Measurements from ENCODE around the gene MARCKS.

MARCKS gene

DNA sequence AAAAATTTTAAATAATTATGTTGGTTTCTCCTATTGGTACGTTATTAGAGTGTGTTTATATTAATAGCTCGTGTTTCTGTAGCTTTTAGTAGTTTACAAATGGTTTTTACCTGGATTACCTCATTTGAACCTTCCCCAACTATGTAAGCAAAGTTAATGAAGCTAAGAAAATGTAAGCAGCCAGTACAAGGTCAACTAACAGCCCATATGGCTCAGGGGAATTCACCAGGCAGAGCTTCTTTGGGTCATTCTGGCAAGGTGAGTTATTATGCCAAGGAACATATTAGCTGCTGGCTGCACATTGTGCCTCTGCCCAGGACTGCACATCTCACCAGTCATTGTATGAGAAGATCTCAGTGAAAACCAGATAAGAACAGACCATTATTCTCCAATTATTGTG, 27.0 kb upstream of the MARCKS start:
- H3K4me3 ChIP-seq (ENCODE audit: low read length), result no peak overlapping the region
- H2AFZ ChIP-seq (ENCODE audit: low read depth, low read length), result no peak overlapping the region
- no peaks in the 10 kb centered on the region for H3K9me3 ChIP-seq (ENCODE audit: low read length)
- no peaks in the 10 kb centered on the region for H3K27me3 ChIP-seq (ENCODE audit: insufficient read depth, low read length)
- H3K4me1 ChIP-seq (ENCODE audit: insufficient read depth, low read length), result peaks cover 18% of the 10 kb centered on the region
- H3K36me3 ChIP-seq (ENCODE audit: insufficient read depth, low read length), result no peaks in the 10 kb centered on the region

DNA sequence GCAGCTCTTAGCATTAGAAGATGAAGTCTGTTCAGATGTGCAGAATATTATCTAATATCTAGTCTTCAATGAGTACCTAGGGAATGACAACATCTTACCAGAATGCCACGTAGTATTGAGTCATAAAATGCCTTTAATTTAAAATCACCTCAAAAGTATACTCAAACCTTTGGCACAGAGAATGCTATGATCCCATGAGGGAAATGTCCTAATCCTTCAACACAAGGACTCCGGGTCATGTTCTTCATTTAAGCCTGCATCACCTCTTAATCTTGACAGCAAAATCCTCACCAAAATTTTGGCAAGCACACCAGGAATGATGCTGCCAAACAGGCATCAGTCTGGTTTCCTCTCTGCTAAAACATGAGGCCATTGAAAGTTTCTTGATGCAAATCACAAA, 23.6 kb upstream of the MARCKS start:
- Histone ChIP-seq H3K4me1 (ENCODE audit: insufficient read depth, low read length) (peaks cover 18% of the 10 kb centered on the region), H3K36me3 (ENCODE audit: insufficient read depth, low read length) (no peaks in the 10 kb centered on the region), H3K9me3 (ENCODE audit: low read length) (no peaks in the 10 kb centered on the region), H3K4me3 (ENCODE audit: low read length) (no peak overlapping the region), H3K27me3 (ENCODE audit: insufficient read depth, low read length) (no peaks in the 10 kb centered on the region), H2AFZ (ENCODE audit: low read depth, low read length) (no peak overlapping the region)

DNA sequence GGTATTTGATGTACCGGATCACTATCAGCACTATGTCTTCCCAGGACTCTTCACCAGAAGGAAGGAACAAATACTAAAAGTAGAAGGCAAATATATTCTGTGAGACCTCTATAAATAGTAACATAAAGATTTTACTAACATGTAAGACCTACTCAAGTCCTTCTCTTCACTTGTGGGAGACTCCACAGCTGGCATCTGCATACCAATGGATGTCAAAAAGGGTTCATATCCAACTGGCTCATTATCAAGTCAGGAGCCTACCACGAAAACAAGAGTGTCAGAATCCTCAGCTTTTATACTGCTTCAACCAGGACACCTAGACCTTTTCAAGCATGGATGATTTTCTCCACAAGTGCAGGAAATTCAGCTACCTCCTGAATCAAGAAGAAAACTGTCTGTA, 20.0 kb upstream of the MARCKS start:
- Histone ChIP-seq H2AFZ (ENCODE audit: low read depth, low read length) (no peak overlapping the region), H3K4me3 (ENCODE audit: low read length) (no peak overlapping the region), H3K4me1 (ENCODE audit: insufficient read depth, low read length) (no peaks in the 10 kb centered on the region), H3K36me3 (ENCODE audit: insufficient read depth, low read length) (no peaks in the 10 kb centered on the region), H3K9me3 (ENCODE audit: low read length) (no peaks in the 10 kb centered on the region), H3K27me3 (ENCODE audit: insufficient read depth, low read length) (no peaks in the 10 kb centered on the region)

DNA sequence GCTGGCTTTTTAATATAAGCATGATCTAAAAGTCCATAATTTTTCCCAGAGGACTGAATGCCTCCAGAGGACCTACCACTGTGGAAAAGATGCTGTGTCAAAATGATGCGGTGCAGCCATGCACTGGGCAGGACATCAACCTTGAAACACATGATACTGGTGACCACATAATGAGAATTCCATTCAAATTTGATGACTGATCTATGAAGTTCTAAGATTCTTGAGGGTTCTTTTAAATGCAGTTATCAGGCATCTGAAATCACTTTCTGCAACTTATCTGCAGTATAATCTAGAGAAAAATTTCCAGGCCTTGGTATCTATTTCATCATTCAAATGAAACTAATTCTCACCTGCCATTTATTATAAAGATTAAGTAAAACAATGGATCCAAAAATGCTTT, 15.0 kb upstream of the MARCKS start:
- no peaks in the 10 kb centered on the region for H3K27me3 ChIP-seq (ENCODE audit: insufficient read depth, low read length)
- no peaks in the 10 kb centered on the region for H3K9me3 ChIP-seq (ENCODE audit: low read length)
- no peak overlapping the region for H2AFZ ChIP-seq (ENCODE audit: low read depth, low read length)
- H3K4me1 ChIP-seq (ENCODE audit: insufficient read depth, low read length), result no peaks in the 10 kb centered on the region
- H3K4me3 ChIP-seq (ENCODE audit: low read length), result no peak overlapping the region
- H3K36me3 ChIP-seq (ENCODE audit: insufficient read depth, low read length), result no peaks in the 10 kb centered on the region

DNA sequence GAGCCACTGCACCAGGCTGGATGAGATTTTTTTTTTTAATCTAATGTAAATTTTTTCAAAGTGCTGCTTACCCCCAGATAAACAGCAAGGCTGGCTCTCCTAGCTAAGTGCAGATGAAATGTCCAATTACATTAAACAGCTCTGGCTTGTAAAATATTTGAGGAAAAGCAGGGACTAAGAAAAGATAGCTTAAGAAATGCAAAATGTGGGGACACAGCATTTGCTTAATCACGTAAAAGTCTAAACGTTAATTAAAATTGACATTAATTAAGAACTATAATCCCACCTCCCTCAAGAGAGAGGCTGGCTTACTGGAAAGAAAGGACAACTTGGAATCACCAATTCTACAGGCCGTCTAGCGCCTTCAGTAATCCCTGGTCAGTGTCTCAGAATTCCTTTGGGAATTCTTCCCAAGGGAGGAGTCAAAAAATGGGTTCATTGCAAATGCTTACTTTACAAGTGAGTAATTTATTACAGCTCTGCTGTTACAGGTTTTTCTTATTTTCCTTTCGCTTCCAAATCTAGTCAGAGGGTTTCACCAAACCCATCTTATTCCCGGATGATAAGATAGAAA, 13.6 kb upstream of the MARCKS start:
- Histone ChIP-seq H3K27me3 (ENCODE audit: insufficient read depth, low read length) (no peaks in the 10 kb centered on the region), H2AFZ (ENCODE audit: low read depth, low read length) (no peak overlapping the region), H3K9me3 (ENCODE audit: low read length) (no peaks in the 10 kb centered on the region), H3K4me1 (ENCODE audit: insufficient read depth, low read length) (no peaks in the 10 kb centered on the region), H3K36me3 (ENCODE audit: insufficient read depth, low read length) (no peaks in the 10 kb centered on the region), H3K4me3 (ENCODE audit: low read length) (no peak overlapping the region)

DNA sequence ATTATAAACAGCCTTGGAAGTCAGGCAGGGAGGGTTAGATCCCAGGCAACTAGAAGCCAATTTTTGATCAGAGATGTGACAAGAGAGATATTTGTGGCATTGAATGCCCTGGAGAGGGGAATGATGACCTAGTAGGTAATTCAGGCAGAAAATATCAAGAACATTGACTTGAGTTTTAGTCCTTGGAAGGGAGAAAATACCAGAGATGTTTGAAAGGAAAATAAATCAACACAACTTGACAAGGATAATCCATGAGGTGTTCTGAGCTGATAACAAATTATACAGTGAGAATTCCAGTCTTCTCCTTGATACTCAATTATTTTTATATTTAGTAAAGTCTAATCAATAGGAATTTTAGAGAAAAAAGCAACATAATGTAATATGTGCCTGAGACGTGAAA, 10.6 kb upstream of the MARCKS start:
- H3K27me3 ChIP-seq (ENCODE audit: insufficient read depth, low read length), result no peaks in the 10 kb centered on the region
- no peak overlapping the region for H3K4me3 ChIP-seq (ENCODE audit: low read length)
- H3K36me3 ChIP-seq (ENCODE audit: insufficient read depth, low read length), result no peaks in the 10 kb centered on the region
- no peaks in the 10 kb centered on the region for H3K9me3 ChIP-seq (ENCODE audit: low read length)
- no peaks in the 10 kb centered on the region for H3K4me1 ChIP-seq (ENCODE audit: insufficient read depth, low read length)
- H2AFZ ChIP-seq (ENCODE audit: low read depth, low read length), result no peak overlapping the region

DNA sequence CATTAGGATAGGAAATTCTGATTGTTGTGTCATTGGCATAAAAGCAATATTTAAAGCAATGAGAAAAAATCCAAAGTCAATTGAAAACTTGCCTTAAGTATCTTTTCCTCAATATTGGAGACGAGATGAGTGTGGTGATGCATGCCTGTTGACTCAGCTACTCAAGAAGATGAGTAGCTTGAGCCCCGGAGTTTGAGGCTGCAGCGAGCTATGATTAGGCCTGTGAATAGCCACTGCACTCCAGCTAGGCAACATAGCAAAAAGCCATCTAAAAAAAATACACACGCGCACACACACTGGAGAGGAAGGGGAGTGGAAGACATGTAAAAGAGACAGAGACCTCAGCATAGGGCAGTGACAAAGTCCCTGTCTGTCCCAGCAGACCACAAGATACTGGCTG, 9.7 kb upstream of the MARCKS start:
- Histone ChIP-seq H3K4me1 (ENCODE audit: insufficient read depth, low read length) (no peaks in the 10 kb centered on the region), H3K36me3 (ENCODE audit: insufficient read depth, low read length) (no peaks in the 10 kb centered on the region), H3K9me3 (ENCODE audit: low read length) (no peaks in the 10 kb centered on the region), H2AFZ (ENCODE audit: low read depth, low read length) (no peak overlapping the region), H3K27me3 (ENCODE audit: insufficient read depth, low read length) (no peaks in the 10 kb centered on the region), H3K4me3 (ENCODE audit: low read length) (no peak overlapping the region)

DNA sequence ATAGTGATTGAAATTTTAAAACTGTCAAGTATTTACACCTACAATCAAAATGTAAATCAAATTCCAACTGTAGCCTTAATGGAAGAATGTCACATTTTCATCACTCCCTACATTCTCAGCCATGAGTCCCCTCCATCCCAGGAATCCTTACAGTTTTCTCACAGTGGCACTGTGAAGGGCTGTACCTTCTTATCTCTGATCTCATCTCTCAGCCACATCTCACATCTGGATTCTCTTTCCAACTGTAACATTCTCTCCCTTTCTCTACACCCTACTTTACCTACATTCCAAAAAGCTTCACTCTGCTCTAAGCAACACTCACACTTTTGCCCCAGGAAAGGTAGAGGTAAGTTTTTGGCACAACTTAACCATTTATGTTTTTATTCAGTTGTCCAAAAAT, 8.9 kb upstream of the MARCKS start:
- Histone ChIP-seq H3K9me3 (ENCODE audit: low read length) (no peaks in the 10 kb centered on the region), H3K27me3 (ENCODE audit: insufficient read depth, low read length) (no peaks in the 10 kb centered on the region), H3K36me3 (ENCODE audit: insufficient read depth, low read length) (no peaks in the 10 kb centered on the region), H3K4me1 (ENCODE audit: insufficient read depth, low read length) (no peaks in the 10 kb centered on the region), H2AFZ (ENCODE audit: low read depth, low read length) (no peak overlapping the region), H3K4me3 (ENCODE audit: low read length) (no peak overlapping the region)

DNA sequence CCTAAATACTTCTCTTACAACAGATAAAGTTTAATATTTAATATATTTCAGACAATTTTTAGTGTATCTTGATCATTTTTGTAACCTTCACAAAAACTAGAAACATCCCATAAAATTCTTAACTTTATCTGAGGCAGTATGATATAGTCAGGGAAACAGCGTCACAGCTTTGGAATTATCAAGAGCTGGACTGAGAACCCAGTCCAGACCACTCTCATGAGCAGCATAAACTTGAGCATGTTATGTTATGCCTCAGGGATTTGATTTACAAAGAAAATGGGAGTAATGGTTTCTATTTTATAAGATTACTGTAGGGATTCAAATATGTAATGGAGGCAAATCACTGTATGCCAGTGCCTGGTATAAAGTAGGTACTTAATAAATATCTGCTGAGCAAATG, 8.3 kb upstream of the MARCKS start:
- Histone ChIP-seq H3K27me3 (ENCODE audit: insufficient read depth, low read length) (no peaks in the 10 kb centered on the region), H3K9me3 (ENCODE audit: low read length) (no peaks in the 10 kb centered on the region), H3K36me3 (ENCODE audit: insufficient read depth, low read length) (no peaks in the 10 kb centered on the region), H3K4me3 (ENCODE audit: low read length) (no peak overlapping the region), H3K4me1 (ENCODE audit: insufficient read depth, low read length) (peaks cover under 1% of the 10 kb centered on the region), H2AFZ (ENCODE audit: low read depth, low read length) (no peak overlapping the region)

DNA sequence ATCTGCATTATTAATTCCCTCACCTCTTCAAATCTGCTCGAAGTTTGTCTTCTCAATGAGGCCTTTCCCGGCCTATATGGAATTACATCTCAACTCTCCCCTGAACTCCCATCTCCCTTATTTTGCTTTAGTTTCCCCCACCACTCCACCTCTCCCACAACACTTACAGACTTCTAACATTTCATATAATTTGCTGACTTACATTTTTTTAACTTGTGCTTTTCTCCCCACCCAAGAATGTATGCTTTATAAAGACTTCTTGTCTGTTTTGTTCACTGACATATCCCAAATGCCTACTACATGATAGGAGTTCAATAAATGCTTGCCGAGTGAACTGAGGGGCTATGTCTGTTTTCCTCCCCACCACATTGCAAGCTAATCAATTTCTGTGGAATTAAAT, 3.9 kb upstream of the MARCKS start:
- no peak overlapping the region for H3K4me3 ChIP-seq (ENCODE audit: low read length)

DNA sequence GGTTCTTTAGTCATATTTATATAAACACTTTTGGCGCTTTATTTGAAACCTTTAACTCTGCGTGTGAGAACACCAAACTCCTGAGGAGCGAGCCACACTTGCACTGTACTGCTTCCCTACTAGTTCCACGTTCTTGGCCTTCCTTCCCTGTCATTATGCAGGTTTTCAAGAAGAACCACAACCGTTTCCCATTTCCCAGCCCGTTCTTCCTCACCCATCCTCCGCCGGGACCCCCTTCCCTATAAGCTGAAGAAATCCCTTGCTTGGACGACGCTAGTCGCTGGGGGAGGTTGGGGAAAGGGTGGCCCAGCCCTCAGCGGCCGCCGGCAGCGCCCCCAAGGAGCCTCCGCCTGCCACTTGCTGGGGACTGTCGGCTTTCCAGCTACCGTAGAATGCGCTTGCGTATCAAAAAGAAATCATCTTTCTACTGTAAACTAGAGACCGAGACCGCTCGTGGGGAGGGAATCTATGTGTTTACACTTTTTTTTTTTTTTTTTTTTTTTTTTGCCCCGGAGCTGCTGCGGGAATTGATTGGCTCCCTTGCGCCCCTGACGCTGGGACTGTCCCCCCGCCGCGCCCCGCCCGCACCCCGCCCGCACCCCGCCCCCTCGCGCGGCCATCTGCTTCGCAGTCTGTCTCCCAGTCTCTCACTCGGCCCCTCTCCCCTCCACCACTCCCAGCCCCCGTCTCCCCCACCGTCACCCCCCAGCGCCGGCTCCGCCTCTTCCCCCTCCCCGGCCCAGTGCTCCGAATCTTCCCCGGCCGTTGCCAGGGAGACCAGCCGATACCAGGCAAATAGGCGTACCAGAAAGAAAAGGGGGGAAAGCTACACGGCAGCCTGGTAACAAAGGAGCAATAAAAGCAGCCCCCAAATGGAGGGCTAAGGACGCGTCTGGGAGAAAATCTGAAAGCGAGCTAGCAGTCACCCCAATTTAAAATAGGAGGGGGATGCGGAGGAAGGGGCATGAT, 2.3 kb upstream of the MARCKS start:
- H3K4me1 ChIP-seq (ENCODE audit: insufficient read depth, low read length), result peaks cover 13% of the 10 kb centered on the region

More for the DNA sequence above, 3.9 kb upstream of the MARCKS start:
- Histone ChIP-seq H3K9me3 (ENCODE audit: low read length) (no peaks in the 10 kb centered on the region), H3K4me1 (ENCODE audit: insufficient read depth, low read length) (peaks cover 13% of the 10 kb centered on the region), H3K36me3 (ENCODE audit: insufficient read depth, low read length) (no peaks in the 10 kb centered on the region), H2AFZ (ENCODE audit: low read depth, low read length) (no peak overlapping the region), H3K27me3 (ENCODE audit: insufficient read depth, low read length) (no peaks in the 10 kb centered on the region)

DNA sequence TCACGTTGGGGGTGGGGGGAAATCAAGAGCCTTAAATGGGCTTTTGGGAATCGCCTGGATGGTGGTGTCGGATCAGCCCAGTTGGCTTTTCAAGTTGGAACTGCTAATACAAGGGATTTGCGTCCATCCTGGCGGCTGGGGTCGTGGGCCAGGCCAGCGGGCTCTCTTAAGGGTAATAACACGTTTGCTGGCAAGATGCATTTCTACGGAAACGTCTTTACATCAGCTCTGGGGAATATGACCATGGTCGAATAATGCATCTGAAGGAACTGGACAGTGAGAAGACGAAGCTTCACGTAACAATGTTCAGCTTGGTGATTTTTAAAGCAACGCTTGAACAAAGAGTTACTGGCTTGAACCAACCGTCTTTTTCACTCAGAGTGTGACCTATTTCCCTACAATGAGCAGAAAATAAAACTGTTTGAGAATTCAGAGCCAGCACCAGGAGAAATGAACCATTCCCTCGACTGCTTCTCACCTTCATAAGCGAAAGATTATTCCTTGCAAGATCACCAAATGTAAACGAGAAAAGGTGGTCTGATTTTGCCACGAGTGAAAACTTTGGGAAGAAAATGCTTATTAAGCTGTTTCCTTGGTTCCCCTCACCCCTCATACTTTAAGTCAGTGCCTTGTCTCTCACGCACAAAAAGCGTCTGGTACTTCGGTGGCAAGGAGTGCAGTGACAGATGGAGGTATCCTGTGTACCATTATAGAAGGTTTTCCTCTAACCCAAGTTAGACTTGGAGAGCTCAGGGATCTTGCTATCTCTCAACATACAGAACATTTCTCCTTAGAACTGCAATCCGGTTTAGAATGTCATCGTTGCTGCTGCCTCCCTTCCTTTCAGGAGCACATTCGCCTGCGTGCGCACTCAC, 1.4 kb upstream of the MARCKS start:
- peaks cover 4% of the 10 kb centered on the region for H3K36me3 ChIP-seq (ENCODE audit: insufficient read depth, low read length)
- H3K27me3 ChIP-seq (ENCODE audit: insufficient read depth, low read length), result no peaks in the 10 kb centered on the region
- peaks cover 13% of the 10 kb centered on the region for H3K4me1 ChIP-seq (ENCODE audit: insufficient read depth, low read length)
- H3K4me3 ChIP-seq (ENCODE audit: low read length), result peak overlapping the region; percentile 82
- no peak overlapping the region for H2AFZ ChIP-seq (ENCODE audit: low read depth, low read length)
- H3K9me3 ChIP-seq (ENCODE audit: low read length), result no peaks in the 10 kb centered on the region

More for the DNA sequence above, 2.3 kb upstream of the MARCKS start:
- Histone ChIP-seq H3K4me3 (ENCODE audit: low read length) (peak overlapping the region; percentile 82), H3K9me3 (ENCODE audit: low read length) (no peaks in the 10 kb centered on the region), H3K36me3 (ENCODE audit: insufficient read depth, low read length) (no peaks in the 10 kb centered on the region), H3K27me3 (ENCODE audit: insufficient read depth, low read length) (no peaks in the 10 kb centered on the region), H2AFZ (ENCODE audit: low read depth, low read length) (peak overlapping the region; percentile 32)

DNA sequence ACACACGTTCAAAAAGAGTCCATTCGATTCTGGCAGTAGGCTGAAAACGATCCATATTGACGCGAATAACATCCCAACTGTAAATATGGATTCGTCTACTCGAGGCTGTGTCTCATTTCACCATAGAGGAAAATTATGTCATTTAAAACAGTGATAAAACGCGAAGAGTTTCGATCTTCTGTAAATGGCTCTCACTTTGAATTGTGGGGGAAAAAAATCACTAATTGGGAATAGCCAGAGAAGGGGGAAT, 845 bp upstream of the MARCKS start:
- Histone ChIP-seq H3K4me1 (ENCODE audit: insufficient read depth, low read length) (peaks cover 13% of the 10 kb centered on the region), H3K9me3 (ENCODE audit: low read length) (no peaks in the 10 kb centered on the region), H3K4me3 (ENCODE audit: low read length) (peak overlapping the region; percentile 82), H3K36me3 (ENCODE audit: insufficient read depth, low read length) (peaks cover 7% of the 10 kb centered on the region), H2AFZ (ENCODE audit: low read depth, low read length) (no peak overlapping the region), H3K27me3 (ENCODE audit: insufficient read depth, low read length) (no peaks in the 10 kb centered on the region)

Measured in neuron (in vitro differentiated cells).